Epithelial cell of esophagus (primary cell): ENCODE results near the gene RNF123.

Experiments used
- DNase-seq: peaks from one replicate; pipeline ENCODE4 v3.0.0; 2010; ENCODE audit warnings: low read depth
- H3K4me3 ChIP-seq: 2 replicates; pipeline ENCODE4 v1.5.1; 2011; ENCODE audit warnings: mild to moderate bottlenecking, low read length, control low read depth
- TF ChIP-seq, protein P1 (sequence below): IDR thresholded peaks from 2 replicates; pipeline ENCODE4 v1.5.1; 2011; ENCODE audit warnings: low read depth, mild to moderate bottlenecking, low read length, control low read depth, inconsistent platforms; ENCODE audit not compliant: insufficient read depth; ENCODE audit errors: missing control alignments

RNF123 gene

DNA sequence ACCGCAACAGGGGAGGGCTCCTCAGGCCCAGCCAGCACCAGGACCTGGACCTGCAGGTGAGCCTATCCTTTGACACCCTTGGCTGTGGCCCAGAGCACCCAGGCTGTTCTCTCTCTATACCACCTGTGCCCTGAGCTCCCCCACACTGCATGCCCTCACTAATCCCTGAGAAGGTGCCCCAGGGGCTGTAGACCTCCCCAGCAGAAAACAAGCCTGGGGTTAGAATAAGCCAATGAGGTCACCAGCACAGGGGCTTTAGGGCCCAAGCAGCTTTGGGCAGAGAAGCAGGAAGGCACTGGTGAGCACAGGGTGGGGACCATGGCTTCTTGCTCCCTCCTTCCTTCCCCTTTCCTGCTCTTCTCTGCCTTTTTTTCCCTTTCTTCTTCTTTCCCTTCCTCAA lies 25.5 kb upstream of the RNF123 start:
- H3K4me3 ChIP-seq, result no peak overlapping the region
- no peak for DNase-seq
- TF ChIP-seq, protein P1, sequence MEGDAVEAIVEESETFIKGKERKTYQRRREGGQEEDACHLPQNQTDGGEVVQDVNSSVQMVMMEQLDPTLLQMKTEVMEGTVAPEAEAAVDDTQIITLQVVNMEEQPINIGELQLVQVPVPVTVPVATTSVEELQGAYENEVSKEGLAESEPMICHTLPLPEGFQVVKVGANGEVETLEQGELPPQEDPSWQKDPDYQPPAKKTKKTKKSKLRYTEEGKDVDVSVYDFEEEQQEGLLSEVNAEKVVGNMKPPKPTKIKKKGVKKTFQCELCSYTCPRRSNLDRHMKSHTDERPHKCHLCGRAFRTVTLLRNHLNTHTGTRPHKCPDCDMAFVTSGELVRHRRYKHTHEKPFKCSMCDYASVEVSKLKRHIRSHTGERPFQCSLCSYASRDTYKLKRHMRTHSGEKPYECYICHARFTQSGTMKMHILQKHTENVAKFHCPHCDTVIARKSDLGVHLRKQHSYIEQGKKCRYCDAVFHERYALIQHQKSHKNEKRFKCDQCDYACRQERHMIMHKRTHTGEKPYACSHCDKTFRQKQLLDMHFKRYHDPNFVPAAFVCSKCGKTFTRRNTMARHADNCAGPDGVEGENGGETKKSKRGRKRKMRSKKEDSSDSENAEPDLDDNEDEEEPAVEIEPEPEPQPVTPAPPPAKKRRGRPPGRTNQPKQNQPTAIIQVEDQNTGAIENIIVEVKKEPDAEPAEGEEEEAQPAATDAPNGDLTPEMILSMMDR, result no peak

DNA sequence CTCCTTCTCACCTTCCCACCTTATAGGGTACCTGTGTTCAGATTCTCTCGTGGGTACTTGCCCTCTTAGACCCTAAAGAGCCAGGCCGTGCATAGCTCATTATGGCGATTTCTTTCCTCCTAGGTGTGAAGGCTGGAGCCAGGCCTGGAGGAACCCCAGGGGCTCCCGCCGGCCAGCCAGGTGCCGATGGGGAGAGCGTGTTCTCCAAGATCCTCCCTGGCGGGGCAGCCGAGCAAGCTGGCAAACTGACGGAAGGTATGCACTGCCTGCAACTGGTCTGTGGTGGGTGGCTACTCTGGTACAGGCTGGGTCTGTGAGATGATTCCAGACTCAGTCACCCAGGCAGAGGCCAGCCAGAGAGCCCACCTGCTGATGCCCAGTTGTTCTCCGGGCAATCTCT lies 25.1 kb upstream of the RNF123 start:
- TF ChIP-seq, protein P1, result no peak
- H3K4me3 ChIP-seq, result no peak overlapping the region
- no peak for DNase-seq

DNA sequence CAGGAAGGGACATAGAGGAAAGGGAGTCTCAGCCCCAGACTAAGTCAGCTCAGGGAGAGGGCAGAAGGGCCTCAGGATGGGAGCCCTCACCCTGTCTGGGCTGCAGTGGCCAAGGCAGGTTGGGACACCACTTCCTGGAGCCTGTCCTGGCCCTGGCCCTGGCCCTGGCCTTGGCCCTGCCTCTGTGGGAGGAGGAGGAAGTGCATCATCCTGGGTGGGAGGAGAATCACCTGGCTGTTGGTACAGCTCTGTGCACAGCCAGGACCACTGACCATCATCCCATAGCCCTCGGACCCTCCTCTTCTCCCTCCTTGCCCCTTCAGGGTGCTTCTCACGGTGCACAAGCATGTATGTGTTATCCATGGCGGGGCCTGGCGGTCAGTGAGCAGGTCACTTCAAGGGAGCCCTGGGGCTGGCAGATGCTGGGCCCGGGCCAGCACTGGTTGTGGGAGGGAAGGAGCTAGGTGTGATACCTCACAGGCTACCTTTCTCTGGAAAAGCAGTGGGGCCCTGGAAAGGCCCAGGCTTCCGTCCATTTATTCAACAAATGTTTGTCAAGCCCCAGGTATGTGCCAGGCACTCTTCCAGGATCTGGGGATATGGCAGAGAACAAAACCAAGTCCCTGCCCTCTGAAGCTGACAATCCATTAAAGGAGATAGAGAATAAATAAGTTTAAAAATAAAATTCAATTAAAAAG lies 23.4 kb upstream of the RNF123 start:
- DNase-seq, result no peak
- H3K4me3 ChIP-seq, result no peak overlapping the region
- TF ChIP-seq, protein P1, result no peak

DNA sequence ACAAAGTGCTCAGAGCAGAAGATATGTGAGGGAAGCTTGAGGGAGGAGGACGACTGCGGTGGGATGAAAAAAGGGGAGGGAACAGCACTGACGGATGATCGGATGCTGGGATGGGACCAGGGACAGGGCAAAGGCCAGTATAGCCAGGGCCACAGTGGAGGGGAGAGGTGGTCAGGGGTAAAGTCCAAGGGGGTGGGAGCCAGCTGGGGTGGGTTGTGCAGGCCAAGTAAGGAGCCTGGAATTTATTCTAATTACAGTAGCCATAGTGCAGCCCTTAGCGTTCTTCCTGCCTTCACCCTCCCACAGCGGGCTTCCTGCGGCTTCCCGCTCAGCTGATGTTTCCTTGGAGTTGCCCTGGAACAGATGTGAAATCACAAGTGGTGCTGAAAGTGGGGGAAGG lies 22.8 kb upstream of the RNF123 start:
- no peak overlapping the region for H3K4me3 ChIP-seq
- DNase-seq, result no peak
- TF ChIP-seq, protein P1, result no peak

DNA sequence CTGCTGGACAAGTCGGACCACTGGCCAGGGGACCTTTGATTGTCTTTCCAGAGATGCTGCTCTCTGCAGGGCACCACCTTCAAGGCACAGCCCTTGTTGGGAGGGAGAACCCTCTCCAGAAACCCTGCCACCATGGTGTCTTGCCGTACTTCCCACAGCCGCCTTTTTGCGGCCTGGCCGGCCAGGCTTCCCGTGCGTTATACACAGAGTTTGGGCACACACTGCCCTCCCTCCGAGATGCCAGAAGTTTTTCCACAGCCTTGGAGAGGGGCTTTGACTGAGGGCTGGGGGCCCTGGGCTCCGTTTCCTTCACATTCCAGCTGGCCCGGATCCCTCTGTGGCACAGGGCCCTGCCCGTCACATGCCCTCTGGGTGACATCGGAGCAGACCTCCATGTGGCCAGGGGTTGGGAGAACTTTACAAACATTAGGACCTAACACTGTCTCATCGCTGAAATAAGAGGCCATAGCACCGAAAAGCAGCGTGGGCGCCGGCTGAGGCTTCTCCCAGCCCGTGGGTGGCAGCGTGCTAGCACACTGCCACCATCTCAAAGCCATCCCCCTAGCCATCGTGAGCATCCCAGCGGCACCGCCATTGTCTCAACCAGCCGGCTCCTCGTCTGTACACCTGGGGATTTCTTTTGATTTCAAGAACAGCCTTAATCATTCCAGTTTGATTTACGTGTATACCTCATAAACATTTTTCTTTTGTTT lies 21.5 kb upstream of the RNF123 start:
- no peak overlapping the region for H3K4me3 ChIP-seq
- no peak for DNase-seq
- TF ChIP-seq, protein P1, result no peak

DNA sequence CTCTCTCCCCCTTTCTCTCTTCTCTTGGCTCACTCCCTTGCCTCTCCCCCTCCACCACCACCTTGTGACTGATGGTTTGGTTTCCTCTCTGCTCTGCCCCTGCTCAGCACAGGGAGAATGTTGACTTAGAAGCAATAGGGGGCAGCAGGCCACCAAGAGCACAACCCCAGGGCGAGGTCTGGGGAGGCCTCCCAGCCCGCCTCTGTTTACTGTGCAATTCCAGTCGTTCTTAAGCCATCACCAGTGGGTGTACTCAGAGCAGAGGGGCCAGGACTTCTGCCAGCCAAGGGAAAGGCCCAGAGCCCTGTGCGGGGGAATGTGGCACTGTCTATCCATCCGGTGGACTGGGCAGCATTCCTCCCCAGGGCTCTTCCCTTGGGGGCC lies 21.0 kb upstream of the RNF123 start:
- DNase-seq, result no peak
- TF ChIP-seq, protein P1, result no peak
- no peak overlapping the region for H3K4me3 ChIP-seq
